ENCODE results near the gene SLC43A2. TPM values are rescaled to one million over a fixed set of nuclear protein-coding genes. Genes with fewer than 3 reads are reported as not detected.

The SLC43A2 gene
- total RNA-seq, 4 donors from 2014 or later, result 3.6 to 15.6 (median 6.8) TPM

DNA sequence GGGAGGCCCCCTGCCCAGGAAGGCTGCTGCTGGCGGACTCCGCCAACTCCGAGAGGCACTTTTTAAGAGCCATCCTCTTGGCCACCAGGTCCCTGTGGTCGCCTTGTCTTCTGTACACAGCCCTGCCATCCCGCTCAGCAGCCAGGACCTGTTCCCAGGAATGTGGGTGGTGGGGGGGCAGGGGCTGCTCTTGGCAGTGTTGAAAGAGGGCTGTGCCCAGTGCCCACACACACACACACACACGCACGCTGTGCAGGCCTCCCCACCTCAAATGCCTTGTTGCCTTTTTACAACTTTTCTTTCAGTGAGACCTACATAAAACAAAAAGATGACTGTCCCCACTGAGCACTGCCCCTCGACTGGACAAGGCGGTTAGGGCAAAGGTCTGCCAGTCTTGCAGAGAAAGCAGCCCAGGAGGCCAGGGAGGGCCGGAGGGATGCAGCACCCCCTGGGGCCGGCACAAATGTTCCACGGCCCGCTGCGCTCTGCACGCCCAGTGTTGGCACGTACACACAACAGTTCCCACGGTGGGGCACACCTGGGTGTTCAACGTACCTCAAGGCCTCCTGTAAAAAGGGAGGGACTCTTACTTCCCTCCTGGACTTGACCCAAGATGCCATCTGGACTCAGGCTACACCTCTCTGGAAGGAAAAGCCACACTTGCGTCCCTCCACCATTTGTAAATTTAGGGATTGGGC, 47.5 kb downstream of the SLC43A2 start:
- Histone ChIP-seq H3K27ac (no peak overlapping the region), H3K4me3 (no peak overlapping the region), H3K27me3 (no peaks in the 10 kb centered on the region), H3K9me3 (no peaks in the 10 kb centered on the region), H3K36me3 (no peaks in the 10 kb centered on the region), H3K4me1 (peaks cover 0 to 13% of the 10 kb centered on the region in 2 donors)
- intact Hi-C loops (cut with DNase I; ENCODE audit: low total_unique reads), result loop anchor here (5.0 kb wide), 1 partner anchor 66 kb away; the partner anchor contains the start of genes RILP and SCARF1
- TF ChIP-seq, protein P1, sequence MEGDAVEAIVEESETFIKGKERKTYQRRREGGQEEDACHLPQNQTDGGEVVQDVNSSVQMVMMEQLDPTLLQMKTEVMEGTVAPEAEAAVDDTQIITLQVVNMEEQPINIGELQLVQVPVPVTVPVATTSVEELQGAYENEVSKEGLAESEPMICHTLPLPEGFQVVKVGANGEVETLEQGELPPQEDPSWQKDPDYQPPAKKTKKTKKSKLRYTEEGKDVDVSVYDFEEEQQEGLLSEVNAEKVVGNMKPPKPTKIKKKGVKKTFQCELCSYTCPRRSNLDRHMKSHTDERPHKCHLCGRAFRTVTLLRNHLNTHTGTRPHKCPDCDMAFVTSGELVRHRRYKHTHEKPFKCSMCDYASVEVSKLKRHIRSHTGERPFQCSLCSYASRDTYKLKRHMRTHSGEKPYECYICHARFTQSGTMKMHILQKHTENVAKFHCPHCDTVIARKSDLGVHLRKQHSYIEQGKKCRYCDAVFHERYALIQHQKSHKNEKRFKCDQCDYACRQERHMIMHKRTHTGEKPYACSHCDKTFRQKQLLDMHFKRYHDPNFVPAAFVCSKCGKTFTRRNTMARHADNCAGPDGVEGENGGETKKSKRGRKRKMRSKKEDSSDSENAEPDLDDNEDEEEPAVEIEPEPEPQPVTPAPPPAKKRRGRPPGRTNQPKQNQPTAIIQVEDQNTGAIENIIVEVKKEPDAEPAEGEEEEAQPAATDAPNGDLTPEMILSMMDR (IDR thresholded peaks at IDR 0.05), result no peak
- no peak for DNase-seq

DNA sequence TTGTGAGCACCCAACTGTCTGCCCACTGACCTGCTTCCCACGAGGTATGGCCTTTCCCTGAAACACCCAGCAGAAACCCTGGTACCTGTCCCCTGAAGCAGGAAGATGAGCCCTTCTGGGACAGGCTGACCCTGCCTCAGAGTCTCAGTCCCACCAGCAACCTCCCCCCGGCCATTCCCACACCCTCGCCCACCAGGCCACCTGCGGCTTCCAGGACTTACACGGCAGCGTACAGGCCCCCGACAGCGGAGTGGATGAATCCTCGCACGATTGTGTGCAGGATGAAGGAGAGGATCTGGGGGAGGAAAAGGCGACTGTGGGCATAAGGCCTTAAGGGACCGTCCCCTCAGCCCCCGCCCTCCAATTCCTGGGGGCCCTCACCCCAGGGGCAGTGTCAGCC, 50.6 kb downstream of the SLC43A2 start:
- Histone ChIP-seq H3K36me3 (no peaks in the 10 kb centered on the region), H3K4me3 (no peak overlapping the region), H3K9me3 (no peaks in the 10 kb centered on the region), H3K27me3 (no peaks in the 10 kb centered on the region), H3K27ac (peak overlapping the region; percentile 85 to 89), H3K4me1 (peaks cover 0 to 18% of the 10 kb centered on the region in 2 donors)
- no peak for TF ChIP-seq POLR2A (IDR thresholded peaks at IDR 0.05)
- TF ChIP-seq, protein P1 (IDR thresholded peaks at IDR 0.05), result no peak
- intact Hi-C loops (cut with DNase I; ENCODE audit: low total_unique reads), result loop anchor here (5.0 kb wide), 1 partner anchor 49 kb away; the partner anchor contains the start of gene SLC43A2
- no peak for DNase-seq

DNA sequence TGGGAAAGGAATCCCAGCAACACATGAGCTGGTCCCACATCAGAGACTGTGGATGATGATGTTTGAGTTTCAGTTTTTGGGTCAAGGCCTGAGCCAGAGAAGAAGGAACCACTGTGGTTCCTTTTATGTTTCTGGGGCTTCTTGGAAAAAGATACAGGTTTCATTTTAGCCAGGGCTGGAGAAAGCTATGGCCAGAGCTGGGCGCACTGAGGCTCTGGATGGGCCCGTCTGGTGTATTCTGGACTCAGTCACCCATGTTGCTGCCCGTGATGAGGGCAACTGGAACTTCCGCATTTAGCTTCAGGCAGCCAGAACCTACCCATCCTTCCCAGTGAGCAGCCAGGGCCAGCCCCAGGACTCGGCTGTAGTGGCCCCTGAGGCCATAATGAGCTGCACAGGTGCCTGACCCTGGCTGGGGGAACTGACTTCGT, 51.0 kb downstream of the SLC43A2 start:
- no peaks in the 10 kb centered on the region for H3K9me3 ChIP-seq
- TF ChIP-seq, protein P1 (IDR thresholded peaks at IDR 0.05), result no peak
- TF ChIP-seq POLR2A (IDR thresholded peaks at IDR 0.05), result no peak
- no peaks in the 10 kb centered on the region for H3K27me3 ChIP-seq
- DNase-seq, result no peak
- peaks cover 0 to 18% of the 10 kb centered on the region in 2 donors for H3K4me1 ChIP-seq
- intact Hi-C loops (cut with DNase I; ENCODE audit: low total_unique reads), result loop anchor here (5.0 kb wide), 1 partner anchor 50 kb away; the partner anchor contains the start of gene SLC43A2
- peak overlapping the region; percentile 85 to 89 for H3K27ac ChIP-seq
- no peak overlapping the region for H3K4me3 ChIP-seq
- no peaks in the 10 kb centered on the region for H3K36me3 ChIP-seq

DNA sequence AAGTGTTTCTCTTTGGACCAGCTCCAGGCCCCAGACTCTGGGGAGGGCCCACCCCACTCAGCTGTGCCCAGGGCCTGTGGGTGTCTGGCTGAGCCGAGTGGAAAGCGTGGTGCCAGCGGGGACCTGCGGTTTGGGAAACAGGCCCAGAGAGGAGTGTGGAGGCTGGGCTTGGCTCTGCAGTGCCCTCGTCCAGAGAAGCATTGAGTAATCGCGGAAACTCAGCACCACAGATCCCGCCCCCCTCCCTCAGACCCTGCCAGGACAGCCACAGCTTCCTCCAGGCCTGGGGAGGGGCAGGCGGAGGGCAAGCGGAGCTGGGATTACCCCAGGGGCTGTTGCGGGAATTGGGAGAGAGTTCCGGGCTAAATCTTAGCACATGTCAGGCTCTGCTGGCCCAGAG, 51.5 kb downstream of the SLC43A2 start:
- DNase-seq, result peak; percentile 84 to 85
- H3K36me3 ChIP-seq, result no peaks in the 10 kb centered on the region
- intact Hi-C loops (cut with DNase I; ENCODE audit: low total_unique reads), result loop anchor here (5.0 kb wide), 1 partner anchor 50 kb away; the partner anchor contains the start of gene SLC43A2
- H3K4me1 ChIP-seq, result peaks cover 0 to 18% of the 10 kb centered on the region in 2 donors
- no peaks in the 10 kb centered on the region for H3K9me3 ChIP-seq
- TF ChIP-seq, protein P1 (IDR thresholded peaks at IDR 0.05), result peak in 1 of 4 experiments; percentile 20
- TF ChIP-seq POLR2A (IDR thresholded peaks at IDR 0.05), result peak in 1 of 2 donors; percentile 18
- H3K27me3 ChIP-seq, result no peaks in the 10 kb centered on the region
- peak overlapping the region; percentile 85 to 89 for H3K27ac ChIP-seq
- H3K4me3 ChIP-seq, result no peak overlapping the region

DNA sequence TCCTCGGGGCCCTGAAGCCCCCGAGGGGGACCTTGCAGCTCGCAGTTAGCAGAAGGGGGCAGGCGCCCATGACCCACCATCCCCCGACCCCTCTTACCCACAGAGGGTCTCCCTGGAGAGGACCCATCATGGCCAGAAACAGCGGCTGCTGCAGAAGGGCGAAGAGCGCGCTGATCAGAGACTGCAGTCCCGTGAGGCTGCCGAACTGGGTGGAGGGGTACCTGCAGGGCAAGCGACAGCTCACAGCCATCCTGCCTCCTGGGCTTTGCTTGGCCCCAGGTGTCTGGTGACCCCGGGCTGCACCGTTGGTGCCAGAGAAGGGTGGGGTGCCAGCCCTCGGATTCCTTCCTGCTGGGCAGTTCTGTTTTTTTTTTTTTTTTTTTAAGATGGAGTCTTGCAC, 52.1 kb downstream of the SLC43A2 start:
- H3K27ac ChIP-seq, result peak overlapping the region in 1 of 2 donors; percentile 89
- no peak for DNase-seq
- intact Hi-C loops (cut with DNase I; ENCODE audit: low total_unique reads), result loop anchor here (5.0 kb wide), 1 partner anchor 51 kb away; the partner anchor contains the start of gene SLC43A2
- peaks cover 0 to 18% of the 10 kb centered on the region in 2 donors for H3K4me1 ChIP-seq
- H3K4me3 ChIP-seq, result no peak overlapping the region
- no peaks in the 10 kb centered on the region for H3K36me3 ChIP-seq
- no peaks in the 10 kb centered on the region for H3K9me3 ChIP-seq
- H3K27me3 ChIP-seq, result no peaks in the 10 kb centered on the region
- TF ChIP-seq, protein P1 (IDR thresholded peaks at IDR 0.05), result no peak
- TF ChIP-seq POLR2A (IDR thresholded peaks at IDR 0.05), result no peak
